SIG-M5 (cell line): Measurements from ENCODE around the gene PALS1.
"Not testable (repeated sequence)": the region's sequence is repeated elsewhere in the genome, so short reads cannot be mapped to it uniquely, and the experiment has no call there.

Source experiments
- DNase-seq: peaks from one replicate; lab custom pipeline; 2025; lab: John Stamatoyannopoulos, UW

Gene PALS1

DNA sequence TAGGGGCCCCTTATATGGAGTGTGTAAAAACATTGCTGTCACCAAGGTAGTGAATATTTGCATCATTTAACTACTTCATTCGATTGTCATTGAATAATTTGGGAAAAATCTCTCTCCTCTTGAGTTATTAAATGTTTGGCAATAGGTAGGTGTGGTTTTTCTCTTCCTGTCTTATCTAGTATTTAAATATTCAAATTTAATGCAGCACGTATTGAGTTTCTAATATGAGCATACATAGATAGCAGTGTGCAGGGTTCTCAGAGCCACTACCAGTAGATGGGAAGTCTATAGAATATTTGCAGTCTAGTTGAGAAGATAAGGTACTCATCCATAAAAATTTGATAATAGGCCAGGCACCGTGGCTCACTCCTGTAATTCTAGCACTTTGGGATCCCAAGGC, 16.7 kb downstream of the PALS1 start:
- no peak for DNase-seq

- no peak for DNase-seq
Measured at GRCh38 chr14:67260965-67261364, 19.7 kb downstream of the PALS1 start.

DNA sequence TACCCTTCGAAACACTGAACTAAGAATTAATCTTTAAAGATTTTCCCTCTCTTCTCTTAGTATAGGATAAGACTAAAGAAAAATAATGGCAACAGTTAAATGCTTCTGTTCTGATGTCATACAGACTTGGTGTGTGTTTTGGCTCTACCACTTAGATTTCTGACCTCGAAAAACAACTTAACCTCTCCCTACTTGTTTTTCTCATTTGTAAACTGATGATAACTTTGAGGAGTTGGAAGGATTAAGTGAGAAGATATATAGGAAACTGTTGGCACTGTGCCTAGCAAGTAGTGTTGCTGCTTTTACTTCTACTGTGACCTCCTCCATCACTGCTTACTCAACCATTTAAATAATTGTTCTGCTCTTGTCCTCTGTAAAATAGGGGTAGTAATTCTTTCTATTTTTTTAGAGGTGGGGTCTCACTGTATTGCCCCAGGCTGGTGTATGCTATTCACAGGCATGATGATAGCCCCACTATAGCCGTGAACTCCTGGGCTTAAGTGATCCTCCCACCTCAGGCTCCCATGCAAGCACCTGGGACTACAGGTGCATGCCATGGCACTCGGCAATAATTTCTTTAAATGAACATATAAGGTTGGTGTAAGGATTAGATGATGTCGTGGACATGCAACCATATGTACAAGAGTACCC, 22.4 kb downstream of the PALS1 start:
- DNase-seq, result no peak

DNA sequence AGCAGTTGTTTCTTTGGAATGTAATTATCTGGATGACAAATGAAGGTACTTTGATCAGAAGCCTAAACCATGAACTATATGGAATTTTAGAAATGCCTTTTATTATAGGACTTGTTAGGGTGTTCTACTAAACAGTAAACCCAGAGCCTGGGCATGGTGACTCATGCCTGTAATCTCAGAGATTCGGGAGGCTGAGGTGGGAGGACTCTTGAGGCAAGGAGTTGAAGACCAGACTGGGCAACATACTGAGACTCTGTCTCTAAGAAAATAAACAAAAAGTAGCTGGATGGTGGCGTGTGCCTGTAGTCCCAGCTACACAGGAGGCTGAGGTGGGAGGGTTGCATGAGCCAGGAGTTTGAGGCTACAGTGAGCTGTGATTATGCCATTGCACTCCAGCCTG, 23.9 kb downstream of the PALS1 start:
- DNase-seq, result no peak

GRCh38 chr14:67267576-67268328, 26.5 kb downstream of the PALS1 start:
- DNase-seq, result no peak

- no peak for DNase-seq
Measured at GRCh38 chr14:67268426-67269150, 27.4 kb downstream of the PALS1 start.

GRCh38 chr14:67269298-67270060, 28.2 kb downstream of the PALS1 start:
- DNase-seq, result no peak

DNA sequence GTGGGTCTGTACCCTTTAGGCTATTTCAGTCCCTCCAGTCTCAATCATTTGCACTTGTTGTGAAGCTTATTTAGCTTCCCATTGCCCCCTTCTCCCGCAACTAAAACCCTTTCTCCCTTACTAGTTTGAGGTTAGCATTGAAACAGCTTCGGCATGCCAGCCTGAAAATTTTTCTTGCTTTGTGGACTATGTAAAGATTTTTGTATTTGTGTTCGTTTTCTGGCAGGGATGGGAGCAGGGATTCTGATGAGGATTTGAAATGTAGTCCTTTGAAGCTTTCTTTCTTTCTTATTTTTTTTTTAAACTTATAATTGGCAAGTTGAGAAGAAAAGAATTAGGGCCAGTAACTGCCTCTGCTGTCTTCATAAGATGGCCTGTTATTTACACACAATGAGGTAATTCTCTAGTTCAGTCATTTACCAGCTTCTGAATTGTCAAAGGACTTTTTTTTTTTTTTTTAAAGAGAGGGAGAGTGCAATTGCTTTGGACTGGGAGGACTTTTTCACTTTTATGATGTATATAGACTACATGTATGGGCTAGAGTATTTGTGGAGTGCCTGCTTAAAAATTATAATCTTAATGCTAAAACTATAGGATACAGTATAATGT, 29.0 kb downstream of the PALS1 start:
- DNase-seq, result no peak

DNA sequence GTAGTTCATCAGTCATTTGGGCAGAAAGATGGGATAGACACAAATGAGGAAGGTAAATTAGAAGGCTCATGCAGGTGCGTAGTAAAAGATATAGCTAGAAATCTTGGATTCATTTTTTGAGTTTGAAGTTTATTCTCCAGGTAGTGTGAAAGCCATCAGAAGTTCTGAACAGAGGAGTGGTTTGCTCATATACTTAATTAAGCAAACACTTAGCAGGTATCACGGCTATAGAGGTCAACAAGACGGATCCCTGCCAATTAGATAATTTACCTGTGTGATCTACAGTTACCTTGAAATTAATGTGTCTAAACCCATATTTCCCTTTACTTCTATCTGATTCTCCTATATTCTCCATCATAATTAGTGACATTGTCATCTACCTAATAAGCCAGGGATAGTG, 29.7 kb downstream of the PALS1 start:
- no peak for DNase-seq

DNA sequence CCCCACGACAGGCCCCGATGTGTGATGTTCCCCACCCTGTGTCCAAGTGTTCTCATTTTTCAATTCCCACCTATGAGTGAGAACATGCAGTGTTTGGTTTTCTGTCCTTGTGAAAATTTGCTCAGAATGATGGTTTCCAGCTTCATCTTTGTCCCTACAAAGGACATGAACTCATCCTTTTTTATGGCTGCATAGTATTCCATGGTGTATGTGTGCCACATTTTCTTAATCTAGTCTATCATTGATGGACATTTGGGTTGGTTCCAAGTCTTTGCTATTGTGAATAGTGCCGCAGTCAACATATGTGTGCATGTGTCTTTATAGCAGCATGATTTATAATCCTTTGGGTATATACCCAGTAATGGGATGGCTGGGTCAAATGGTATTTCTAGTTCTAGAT, 32.0 kb downstream of the PALS1 start:
- not testable (repeated sequence) for DNase-seq

DNA sequence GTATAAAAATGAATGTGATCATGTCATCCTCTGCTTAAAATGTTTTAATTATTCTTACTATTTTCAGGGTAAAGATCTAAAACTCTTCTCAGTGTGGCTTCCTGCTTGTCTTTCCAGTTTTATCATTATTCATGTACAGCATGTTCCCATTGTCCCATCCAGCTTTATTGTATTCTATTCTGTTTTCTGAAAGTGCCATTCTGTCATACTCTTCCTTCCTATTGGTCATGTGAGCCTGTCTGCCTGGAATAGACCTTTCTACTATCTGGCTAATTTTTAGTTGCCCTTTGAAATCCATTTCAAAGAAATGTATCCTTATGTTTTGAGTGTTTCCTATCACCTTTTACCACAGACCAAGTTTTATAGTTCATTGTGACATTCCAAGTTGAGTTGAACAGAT, 34.9 kb downstream of the PALS1 start:
- no peak for DNase-seq

- DNase-seq, result no peak
Measured at GRCh38 chr14:67280506-67280905, 39.3 kb downstream of the PALS1 start.

- DNase-seq, result no peak
Measured at GRCh38 chr14:67285876-67286452, 44.7 kb downstream of the PALS1 start.
